Activated naive CD4-positive, alpha-beta T cell treated with anti-CD3 and anti-CD28 coated beads for 36 hours (primary cell): ENCODE measurements around the gene ASB9. TPM values are rescaled to one million over a fixed set of nuclear protein-coding genes. Genes with fewer than 3 reads are reported as not detected.
"Not testable (repeated sequence)": the region's sequence is repeated elsewhere in the genome, so short reads cannot be mapped to it uniquely, and the experiment has no call there.

ENCODE experiments used
- CTCF ChIA-PET: fragments of 350-600 bp; sonication (Branson Sonifier 250); formaldehyde crosslinking; loops from one replicate; lab custom pipeline; 2021; ENCODE audit warnings: antibody characterized with exemption; lab: Charles Lee
- DNase-seq: peaks from one replicate; pipeline ENCODE4 v3.0.0-alpha.2; 2020
- H3K27ac Mint-ChIP-seq: one replicate; pipeline ENCODE4 v1.8.0; 2021; ENCODE audit warnings: mild to moderate bottlenecking, mixed read lengths
- H3K27me3 Mint-ChIP-seq: one replicate; pipeline ENCODE4 v1.8.0; 2021; ENCODE audit warnings: low read depth, mixed read lengths
- H3K36me3 Mint-ChIP-seq: one replicate; pipeline ENCODE4 v1.8.0; 2021; ENCODE audit warnings: low read depth, mixed read lengths
- H3K4me1 Mint-ChIP-seq: one replicate; pipeline ENCODE4 v1.8.0; 2021; ENCODE audit warnings: low read depth, mixed read lengths
- H3K4me3 Mint-ChIP-seq: one replicate; pipeline ENCODE4 v1.8.0; 2021; ENCODE audit warnings: mild to moderate bottlenecking, moderate library complexity, mixed read lengths
- H3K9me3 Mint-ChIP-seq: one replicate; pipeline ENCODE4 v1.8.0; 2021; ENCODE audit warnings: mixed read lengths
- intact Hi-C: fragments of 100-400 bp; cut with micrococcal nuclease; formaldehyde crosslinking; loops from one replicate; pipeline ENCODE4 v1.15.1; 2023
- total RNA-seq, 2 experiments: library from RNA; stranded (reverse); gene quantifications; one replicate each; pipeline ENCODE4 v1.2.3, GENCODE V29; 2021

Gene ASB9
- total RNA-seq, 2 experiments from 2014 or later, result 0.35 to 0.48 TPM

DNA sequence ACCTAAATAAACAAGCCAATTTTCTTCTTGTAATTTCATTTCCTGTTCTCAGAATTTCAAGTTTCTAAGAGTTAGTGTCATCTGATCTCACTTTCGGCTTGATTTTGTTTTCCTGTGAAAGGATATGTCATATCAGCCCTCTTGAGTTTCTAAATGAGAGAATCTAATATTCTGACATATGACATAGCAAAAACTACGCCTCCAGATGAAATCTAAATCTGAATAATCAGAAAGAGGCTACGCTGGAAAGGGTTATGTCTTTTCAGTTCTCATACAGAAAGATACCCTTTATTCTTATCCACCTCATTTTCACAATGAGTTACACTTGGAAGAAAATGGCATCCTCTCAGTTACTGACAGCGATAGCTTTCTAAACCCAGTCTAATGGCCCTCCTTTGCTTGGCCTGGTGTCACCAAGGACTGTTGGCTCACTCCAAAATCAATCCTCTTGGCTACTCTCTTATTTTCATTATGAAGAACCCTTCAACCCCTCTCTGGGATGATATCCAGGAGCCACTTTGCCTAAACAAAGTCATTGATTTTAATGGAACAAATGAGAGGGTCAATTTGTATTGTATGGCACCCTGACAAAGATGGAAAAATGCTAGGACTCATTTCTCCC lies 65.6 kb downstream of the ASB9 start:
- H3K9me3 Mint-ChIP-seq, result no peaks in the 10 kb centered on the region
- H3K27me3 Mint-ChIP-seq, result no peaks in the 10 kb centered on the region
- no peak overlapping the region for H3K27ac Mint-ChIP-seq
- DNase-seq, result no peak
- intact Hi-C loops, result loop anchor here (1.0 to 5.0 kb wide), 9 partner anchors 45 to 1652 kb away; partner anchors contain the start of gene PIGA
- no peak overlapping the region for H3K4me3 Mint-ChIP-seq
- H3K36me3 Mint-ChIP-seq, result no peaks in the 10 kb centered on the region
- CTCF ChIA-PET, result interaction anchor here (0.7 to 1.1 kb wide), 3 partner anchors 57 to 1088 kb away, joined by 3 read pairs; no protein-coding TSS in a partner anchor
- peaks cover 34% of the 10 kb centered on the region for H3K4me1 Mint-ChIP-seq

DNA sequence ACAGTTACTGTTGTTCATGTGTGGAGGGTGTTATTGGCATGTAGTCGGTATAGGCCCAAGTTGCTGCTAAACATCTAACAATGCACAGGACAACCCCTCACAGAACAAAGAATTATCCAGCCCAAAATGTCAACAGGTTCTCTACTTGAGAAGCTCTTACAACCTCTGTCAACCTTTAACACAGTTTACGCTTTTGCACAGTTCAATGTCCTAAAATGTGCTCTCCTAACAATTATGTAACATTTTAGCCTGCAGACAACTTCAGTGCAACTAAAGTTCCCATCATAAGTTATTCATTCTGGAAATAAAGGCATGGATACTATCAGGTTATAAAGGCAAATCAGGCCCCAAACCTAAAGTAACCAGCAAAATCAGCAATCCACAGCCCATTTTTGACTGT lies 66.2 kb downstream of the ASB9 start:
- Mint-ChIP-seq H3K4me3 (no peak overlapping the region), H3K27me3 (no peaks in the 10 kb centered on the region), H3K4me1 (peaks cover 37% of the 10 kb centered on the region), H3K9me3 (no peaks in the 10 kb centered on the region), H3K27ac (no peak overlapping the region), H3K36me3 (no peaks in the 10 kb centered on the region)
- CTCF ChIA-PET, result interaction anchor here (0.9 kb wide), 1 partner anchor 60 kb away, joined by 3 read pairs; no protein-coding TSS in a partner anchor
- intact Hi-C loops, result loop anchor here (1.0 to 5.0 kb wide), 9 partner anchors 44 to 1651 kb away; partner anchors contain the start of gene PIGA
- no peak for DNase-seq

DNA sequence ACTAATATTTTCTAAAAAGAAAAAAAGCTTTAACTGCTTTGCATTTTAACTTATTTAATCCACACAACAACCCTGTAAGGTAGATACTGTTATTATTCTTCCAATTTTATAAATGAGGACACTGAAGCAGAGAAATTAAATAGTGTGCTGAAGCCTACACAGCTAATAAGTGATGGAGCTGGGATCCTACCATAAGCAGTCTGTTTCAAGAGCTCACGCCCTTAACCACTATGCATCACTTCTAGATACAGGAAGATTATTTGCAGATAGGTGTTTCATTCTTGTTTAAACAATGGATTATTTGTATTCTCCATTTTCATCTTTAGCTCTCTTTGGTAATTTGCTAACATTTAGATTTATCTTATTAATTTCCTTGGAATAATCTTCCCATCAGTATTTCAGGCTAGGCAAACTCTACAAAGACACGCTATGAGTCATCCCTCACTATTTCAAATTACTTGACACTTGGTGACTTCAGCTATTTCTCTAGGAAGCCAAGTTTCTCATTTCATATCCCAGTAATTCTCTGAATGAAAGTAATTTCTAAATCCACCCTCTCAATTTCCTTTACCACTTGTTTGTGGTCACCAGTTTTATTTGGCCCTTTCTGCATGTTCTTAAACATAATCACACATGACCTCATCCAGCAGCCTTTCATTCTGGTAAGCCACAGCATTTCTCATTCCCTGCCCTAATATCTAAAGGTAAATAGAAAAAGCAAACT lies 67.3 kb downstream of the ASB9 start:
- no peak for DNase-seq
- no peaks in the 10 kb centered on the region for H3K27me3 Mint-ChIP-seq
- no peaks in the 10 kb centered on the region for H3K36me3 Mint-ChIP-seq
- CTCF ChIA-PET, result interaction anchor here (0.7 to 1.2 kb wide), 2 partner anchors 40 to 1650 kb away, joined by 3 read pairs; no protein-coding TSS in a partner anchor
- intact Hi-C loops, result loop anchor here (5.0 kb wide), 4 partner anchors 135 to 1650 kb away; partner anchors contain the start of gene PIGA
- H3K4me3 Mint-ChIP-seq, result no peak overlapping the region
- peaks cover 37% of the 10 kb centered on the region for H3K4me1 Mint-ChIP-seq
- H3K27ac Mint-ChIP-seq, result no peak overlapping the region
- H3K9me3 Mint-ChIP-seq, result no peaks in the 10 kb centered on the region

DNA sequence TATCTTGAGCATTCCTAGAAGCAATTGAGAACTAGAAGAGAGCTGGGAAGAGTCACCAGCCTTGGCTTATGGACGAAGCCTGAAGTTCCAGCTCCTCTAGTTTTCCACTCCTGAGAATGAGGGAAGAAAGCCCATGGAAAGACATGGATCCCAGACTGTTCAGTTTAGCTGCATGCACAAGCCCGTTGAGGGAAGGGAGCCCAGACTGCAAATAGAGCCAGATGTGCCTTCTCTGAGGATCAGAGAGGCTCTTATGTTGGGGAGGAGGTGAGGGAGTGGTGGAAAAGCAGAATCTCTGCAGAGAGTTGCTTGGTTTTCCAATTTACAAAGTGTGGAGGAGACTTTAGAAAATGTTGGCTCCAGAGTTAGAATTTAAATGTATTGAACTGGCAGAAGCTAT lies 69.0 kb downstream of the ASB9 start:
- intact Hi-C loops, result loop anchor here (5.0 kb wide), 4 partner anchors 136 to 1649 kb away; partner anchors contain the start of gene PIGA
- Mint-ChIP-seq H3K4me1 (peaks cover 30% of the 10 kb centered on the region), H3K36me3 (no peaks in the 10 kb centered on the region), H3K27me3 (no peaks in the 10 kb centered on the region), H3K9me3 (no peaks in the 10 kb centered on the region), H3K4me3 (no peak overlapping the region), H3K27ac (no peak overlapping the region)
- CTCF ChIA-PET, result no interaction called here
- DNase-seq, result no peak

DNA sequence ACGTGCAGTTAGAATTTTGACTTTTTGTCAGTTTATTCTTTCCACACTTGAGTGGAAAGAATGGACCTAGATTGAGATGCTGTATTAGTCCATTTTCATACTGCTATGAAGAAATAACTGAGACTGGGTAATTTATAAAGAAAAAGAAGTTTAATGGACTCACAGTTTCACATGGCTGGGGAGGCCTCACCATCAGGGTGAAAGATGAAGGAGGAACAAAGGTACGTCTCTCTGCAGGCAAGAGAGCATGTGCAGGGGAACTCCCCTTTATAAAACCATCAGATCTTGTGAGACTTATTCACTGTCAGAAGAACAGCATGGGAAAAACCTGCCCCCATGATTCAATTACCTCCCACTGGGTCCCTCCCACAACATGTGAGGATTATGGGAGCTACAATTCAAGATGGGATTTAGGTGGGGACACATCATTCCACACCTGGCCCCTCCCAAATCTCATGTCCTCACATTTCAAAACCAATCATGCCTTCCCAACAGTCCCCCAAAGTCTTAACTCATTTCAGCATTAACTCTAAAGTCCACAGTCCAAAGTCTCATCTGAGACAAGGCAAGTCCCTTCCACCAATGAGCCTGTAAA lies 71.2 kb downstream of the ASB9 start:
- DNase-seq, result peak; percentile 6
- peaks cover 20% of the 10 kb centered on the region for H3K4me1 Mint-ChIP-seq
- H3K36me3 Mint-ChIP-seq, H3K27me3 Mint-ChIP-seq, H3K4me3 Mint-ChIP-seq, H3K9me3 Mint-ChIP-seq, intact Hi-C loops, H3K27ac Mint-ChIP-seq: not testable (repeated sequence)
- CTCF ChIA-PET, result interaction anchor here (1.1 kb wide), 1 partner anchor 55 kb away, joined by 3 read pairs; no protein-coding TSS in a partner anchor

DNA sequence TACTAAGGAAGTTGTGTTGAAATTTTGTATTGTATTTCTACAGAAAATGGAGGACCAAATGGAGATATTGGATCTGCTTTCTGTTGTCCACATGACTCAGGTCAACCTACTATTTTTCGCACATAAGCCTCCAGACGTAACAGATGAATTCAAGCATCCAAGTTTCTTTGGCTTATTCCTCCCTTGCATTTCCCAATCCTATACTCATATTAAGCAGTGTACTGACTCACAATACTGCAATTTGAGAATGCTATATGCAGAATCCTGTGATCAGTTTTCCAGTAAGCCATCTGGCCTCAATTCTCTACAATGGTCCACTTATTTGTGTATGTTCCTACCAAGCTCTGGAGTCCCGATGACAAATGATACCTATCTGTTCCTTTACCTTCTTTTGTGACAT lies 75.7 kb downstream of the ASB9 start:
- CTCF ChIA-PET, result no interaction called here
- Mint-ChIP-seq H3K9me3 (no peaks in the 10 kb centered on the region), H3K27me3 (no peaks in the 10 kb centered on the region), H3K4me1 (peaks cover 6% of the 10 kb centered on the region), H3K4me3 (no peak overlapping the region), H3K27ac (no peak overlapping the region), H3K36me3 (no peaks in the 10 kb centered on the region)
- DNase-seq, result no peak
- intact Hi-C loops, result no loop called here

Other genes starting within 250 kb of the ASB9 start
- gene ASB11, start 45.6 kb upstream of the ASB9 start, total RNA-seq, result not detected
- 10 to 100 TPM; 26.8 to 28.4 TPM for gene PIGA, start 65.4 kb upstream of the ASB9 start, total RNA-seq
- not detected for gene VEGFD, start 114.3 kb upstream of the ASB9 start, total RNA-seq
- gene PIR, start 223.2 kb upstream of the ASB9 start, total RNA-seq, result 1 to 10 TPM; 6.2 to 9.2 TPM
- not detected for gene BMX, start 230.7 kb upstream of the ASB9 start, total RNA-seq